ENCODE results near the gene SARM1. TPM values are rescaled to one million over a fixed set of nuclear protein-coding genes. Genes with fewer than 3 reads are reported as not detected.
"Not testable (repeated sequence)": the region's sequence is repeated elsewhere in the genome, so short reads cannot be mapped to it uniquely, and the experiment has no call there.

The SARM1 gene
- polyA plus RNA-seq, 12 donors: 4.3 to 21.5 (median 5.4) TPM; not detected in 1

DNA sequence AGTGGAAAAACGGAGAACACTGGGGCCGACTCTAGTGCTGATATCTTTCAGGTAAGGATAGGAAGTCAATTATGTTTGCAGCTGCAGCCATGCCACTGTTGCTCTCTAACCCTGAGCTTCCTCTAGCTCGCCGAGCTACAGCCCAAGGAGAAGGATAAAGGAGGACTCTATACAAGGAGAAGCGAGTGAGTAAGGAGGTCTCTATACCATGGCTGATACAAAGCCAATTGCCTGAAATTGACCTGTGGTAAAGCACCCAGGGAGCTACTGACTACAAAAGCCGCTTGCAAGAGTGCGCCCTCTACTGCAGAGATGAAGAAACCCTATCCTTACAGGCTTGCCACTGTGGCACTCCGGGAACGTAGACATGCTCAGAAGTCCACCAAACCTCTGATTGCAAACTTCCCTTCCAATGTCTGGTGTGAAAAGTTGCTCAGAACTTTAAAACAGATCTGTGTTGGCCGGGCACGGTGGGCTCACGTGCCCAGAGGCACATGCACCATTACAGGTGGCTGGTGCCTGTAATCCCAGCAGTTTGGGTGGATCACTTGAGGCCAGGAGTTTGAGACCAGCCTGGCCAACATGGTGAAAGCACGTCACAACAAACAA lies 45.3 kb downstream of the SARM1 start:
- no peak for DNase-seq

DNA sequence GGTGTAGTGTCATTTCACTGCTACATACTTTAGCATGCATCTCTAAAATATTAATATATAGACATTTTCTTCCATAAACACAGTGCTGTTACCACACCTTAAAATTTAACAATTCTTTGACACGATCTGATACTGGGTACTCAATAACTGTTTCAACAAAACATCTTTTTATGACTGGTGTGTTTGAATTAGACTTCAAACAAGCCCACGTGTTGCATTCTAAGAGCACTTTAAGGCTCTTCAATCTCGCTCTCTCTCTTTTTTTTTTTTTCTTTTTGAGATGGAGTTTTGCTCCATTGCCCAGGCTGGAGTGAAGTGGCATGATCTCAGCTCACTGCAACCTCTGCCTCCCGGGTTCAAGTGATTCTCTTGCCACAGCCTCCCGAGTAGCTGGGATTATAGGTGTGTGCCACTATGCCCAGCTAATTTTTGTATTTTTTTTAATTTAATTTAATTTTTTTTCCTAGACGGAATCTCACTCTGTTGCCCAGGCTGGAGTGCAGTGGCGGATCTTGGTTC lies 50.4 kb downstream of the SARM1 start:
- no peak for DNase-seq

DNA sequence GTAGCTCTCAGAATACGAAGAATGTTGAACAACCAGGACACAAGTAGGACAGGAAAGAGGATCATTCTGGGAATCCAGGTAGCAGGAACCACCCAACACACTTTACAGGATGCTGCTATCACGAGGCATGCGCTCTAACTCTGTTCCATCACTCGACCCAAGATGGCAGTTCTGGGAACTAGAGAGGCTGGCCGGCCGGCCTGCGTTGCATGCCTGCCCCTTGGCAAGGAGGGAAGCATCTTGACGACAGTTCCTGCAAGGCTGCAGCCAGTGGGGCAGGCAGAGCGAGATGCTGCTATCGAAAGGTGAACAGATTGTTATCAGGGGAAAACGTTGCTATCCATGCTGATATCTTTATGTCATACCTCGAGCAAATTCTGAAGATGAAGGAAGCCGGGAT lies 53.7 kb downstream of the SARM1 start:
- DNase-seq: no peak

DNA sequence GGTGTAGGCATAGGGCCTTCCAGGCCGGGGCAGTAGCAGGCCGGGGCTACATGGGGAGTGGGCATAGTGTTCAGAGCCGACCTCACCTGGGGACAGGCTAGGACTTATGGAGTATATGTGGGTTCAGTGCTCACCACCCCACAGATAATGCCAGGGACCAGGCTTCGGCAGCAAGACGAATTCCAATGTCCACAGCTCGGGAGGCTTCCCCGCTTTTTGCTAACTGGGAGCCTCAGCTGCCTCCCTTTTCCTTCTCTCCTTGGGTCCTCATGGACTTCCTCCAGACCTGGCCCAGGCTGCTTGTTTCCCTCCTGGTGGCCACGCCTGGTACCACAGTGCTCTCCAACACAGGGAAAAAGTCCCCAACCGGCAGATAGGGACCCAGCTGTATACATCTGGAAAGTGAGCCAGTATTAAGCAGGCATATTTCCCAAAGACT lies 54.6 kb downstream of the SARM1 start:
- DNase-seq: no peak

DNA sequence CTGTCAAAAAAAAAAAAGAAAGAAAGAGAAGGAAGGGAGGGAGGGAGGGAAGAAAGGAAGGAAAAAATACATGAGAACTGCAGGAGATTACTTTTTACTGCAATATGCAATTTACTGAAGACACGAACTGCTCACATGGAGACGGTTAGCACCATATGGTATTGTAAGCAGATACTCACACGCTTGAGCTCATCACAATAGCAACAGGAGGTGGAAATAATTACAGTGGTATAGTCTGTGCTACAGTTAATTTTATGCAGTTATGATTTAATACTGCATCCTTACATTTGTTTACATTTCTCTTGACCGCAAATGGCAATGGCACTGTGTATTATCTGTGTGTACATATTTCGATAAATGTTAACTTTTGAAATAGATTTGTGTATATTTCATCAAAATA lies 55.9 kb downstream of the SARM1 start:
- no peak for DNase-seq

DNA sequence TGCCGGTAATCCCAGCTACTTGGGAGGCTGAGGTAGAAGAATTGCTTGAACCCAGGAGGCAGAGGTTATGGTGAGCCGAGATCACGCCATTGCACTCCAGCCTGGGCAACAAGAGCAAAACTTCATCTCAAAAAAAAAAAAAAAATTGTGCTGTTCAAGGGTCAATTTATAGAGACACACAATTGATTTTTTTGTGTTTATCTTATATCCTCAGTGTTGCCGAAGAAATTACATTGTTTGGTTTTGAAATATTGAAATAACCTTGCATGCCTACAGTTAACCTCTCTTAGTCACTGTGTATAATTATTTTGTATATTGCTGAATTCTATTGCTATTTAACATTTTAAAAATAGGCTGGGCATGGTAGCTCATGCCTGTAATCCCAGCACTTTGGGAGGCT lies 56.5 kb downstream of the SARM1 start:
- not testable (repeated sequence) for DNase-seq

DNA sequence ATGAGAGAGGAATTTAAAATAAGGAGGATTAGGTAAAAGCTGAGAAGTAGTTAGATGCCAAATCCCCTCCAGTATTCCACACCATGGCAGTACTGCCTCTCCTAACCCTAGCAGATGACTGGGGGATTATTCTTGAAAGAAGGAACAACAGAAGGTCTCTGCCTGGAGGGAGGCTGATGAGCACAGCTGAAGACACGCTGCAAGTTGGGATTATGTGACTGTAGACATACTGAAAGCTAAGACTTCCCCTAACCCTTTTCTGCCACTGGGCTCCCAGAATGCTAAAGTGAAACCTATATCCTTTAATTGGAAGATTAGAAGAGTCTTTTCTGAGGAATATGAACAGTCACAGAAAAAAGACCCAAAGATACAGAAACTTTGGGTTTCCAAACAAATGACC lies 62.2 kb downstream of the SARM1 start:
- no peak for DNase-seq

DNA sequence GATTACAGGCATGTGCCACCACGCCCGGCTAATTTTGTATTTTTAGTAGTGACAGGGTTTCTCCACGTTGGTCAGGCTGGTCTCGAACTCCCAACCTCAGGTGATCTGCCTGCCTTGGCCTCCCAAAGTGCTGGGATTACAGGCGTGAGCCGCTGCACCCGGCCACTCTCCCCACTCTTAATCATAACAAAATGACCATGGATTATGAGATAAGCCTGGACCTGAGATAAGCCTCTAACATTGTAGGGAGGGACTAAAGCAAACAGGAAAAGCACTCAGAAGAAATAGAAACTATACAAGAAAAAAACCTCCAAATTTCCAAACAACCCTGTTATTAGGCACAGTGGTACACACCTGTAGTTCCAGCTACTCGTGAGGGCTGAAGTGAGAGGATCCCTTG lies 62.8 kb downstream of the SARM1 start:
- not testable (repeated sequence) for DNase-seq

DNA sequence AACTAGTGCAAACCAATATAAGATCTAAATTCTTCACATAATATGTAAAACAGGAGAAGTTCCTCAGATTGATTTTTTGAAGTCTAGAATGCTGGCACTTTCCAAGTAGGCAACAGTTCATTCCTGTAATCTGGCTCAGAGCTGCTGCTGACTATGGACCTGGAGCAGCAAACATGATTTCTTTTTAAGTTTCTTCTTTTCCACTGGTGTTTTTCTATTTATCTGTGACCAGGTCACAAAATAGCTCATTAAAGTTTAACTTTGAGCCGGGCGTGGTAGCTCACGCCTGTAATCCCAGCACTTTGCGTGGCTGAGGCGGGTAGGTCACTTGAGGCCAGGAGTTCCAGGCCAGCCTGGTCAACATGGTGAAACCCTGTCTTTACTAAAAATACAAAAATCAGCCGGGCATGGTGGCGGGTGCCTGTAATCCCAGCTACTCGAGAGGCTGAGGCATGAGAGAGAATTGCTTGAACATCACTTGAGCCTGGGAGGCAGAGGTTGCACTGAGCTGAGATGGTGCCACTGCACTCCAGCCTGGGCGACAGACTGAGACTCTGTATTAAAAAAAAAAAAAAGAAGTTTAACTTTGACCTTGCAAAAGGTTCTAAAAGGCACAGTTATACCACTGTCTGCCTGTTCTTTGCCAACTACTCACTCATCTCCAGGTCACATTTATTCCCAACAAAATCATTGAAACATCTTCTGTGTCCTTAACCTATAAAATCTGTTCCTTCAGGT lies 72.6 kb downstream of the SARM1 start:
- DNase-seq: no peak

DNA sequence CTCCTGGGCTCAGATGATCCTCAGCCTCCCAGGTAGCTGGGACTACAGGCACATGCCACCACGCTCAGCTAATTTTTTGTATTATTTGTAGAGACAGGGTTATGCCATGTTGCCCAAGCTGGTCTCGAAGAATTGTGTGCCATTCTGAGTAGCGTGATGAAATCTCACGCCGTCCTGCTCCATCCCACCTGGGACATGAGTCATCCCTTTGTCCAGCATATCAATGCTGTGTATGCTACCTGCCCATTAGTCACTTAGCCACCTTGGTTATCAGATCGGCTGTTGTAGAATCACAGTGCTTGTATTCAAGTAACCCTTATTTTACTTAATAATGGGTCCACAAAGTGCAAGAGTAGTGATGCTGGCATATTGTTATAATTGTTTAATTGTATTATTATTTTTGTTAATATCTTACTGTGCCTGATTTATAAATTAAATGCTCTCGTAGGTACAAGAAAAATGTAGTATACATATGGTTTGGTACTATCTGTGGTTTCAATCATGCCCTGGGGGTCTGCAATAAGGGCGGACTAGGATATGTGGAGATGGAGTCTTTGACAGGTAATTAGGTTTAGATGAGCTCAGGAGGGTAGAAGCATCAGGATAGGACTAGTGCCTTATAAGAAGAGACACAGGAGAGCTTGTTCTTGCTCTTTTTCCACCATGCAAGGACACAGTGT lies 75.4 kb downstream of the SARM1 start:
- no peak for DNase-seq

DNA sequence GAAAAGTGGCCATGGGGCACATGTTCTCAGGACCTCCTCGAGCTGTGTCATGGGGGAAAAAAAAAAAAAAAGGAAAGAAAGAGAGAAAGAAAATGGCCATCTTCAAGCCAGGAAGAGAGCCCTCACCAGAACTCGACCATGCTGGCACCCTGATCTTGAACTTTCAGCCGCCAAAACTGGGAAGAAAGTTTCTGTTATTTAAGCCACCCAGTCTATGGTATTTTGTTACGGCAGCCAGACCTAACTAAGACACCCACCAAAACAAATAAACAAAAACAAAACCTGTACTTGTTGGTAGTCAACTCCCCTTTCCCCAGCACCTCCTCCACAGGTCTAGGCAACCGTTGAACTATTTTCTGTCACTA lies 75.9 kb downstream of the SARM1 start:
- DNase-seq: no peak

DNA sequence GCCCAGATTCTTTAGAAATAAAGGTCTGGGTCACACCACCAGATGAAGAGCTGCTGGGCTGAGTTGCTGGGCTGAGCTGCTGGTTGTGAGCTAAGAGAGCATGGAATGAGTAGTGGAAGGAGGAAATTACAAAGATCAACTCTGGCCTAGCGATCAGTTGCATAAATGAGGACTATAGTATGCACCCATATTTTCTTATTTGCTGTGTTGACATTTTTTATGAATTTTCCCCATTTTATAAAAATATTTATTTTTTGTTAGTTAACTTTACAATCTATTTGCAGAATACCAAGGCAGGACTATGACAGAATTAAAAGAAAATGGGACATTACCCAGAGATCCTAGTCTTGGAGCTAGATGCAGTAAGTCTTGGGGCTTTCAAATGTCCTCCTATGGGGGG lies 78.4 kb downstream of the SARM1 start:
- DNase-seq: no peak

Other genes starting within 250 kb of the SARM1 start
- 10 to 100 TPM in 11 of 12 donors, not detected in 1; 14.9 to 50.2 (median 21.7) TPM for gene TMEM97, start 52.5 kb upstream of the SARM1 start, polyA plus RNA-seq (ENCODE audit: insufficient read length in 12 of 12)
- 10 to 100 TPM in 11 of 12 donors, not detected in 1; 20.2 to 74.8 (median 37.7) TPM for gene IFT20, start 36.2 kb upstream of the SARM1 start, polyA plus RNA-seq (ENCODE audit: insufficient read length in 12 of 12)
- 10 to 100 TPM in 11 of 12 donors, not detected in 1; 28.3 to 40.3 (median 32.2) TPM for gene TNFAIP1, start 35.9 kb upstream of the SARM1 start, polyA plus RNA-seq (ENCODE audit: insufficient read length in 12 of 12)
- gene POLDIP2, start 14.2 kb upstream of the SARM1 start, polyA plus RNA-seq (ENCODE audit: insufficient read length in 12 of 12): 10 to 100 TPM in 11 of 12 donors, not detected in 1; 30.2 to 63.0 (median 57.6) TPM
- not detected for gene SEBOX, start 6.5 kb upstream of the SARM1 start, polyA plus RNA-seq (ENCODE audit: insufficient read length in 12 of 12)
- 10 to 100 TPM in 1 of 12 donors, 1 to 10 TPM in 2, under 1 TPM in 7, not detected in 2; 0.34 to 13.8 (median 0.63) TPM for gene VTN, start 1.4 kb upstream of the SARM1 start, polyA plus RNA-seq (ENCODE audit: insufficient read length in 12 of 12)
- 10 to 100 TPM in 3 of 12 donors, 1 to 10 TPM in 8, not detected in 1; 6.3 to 10.2 (median 9.0) TPM for gene SLC46A1, start 34.5 kb downstream of the SARM1 start, polyA plus RNA-seq (ENCODE audit: insufficient read length in 12 of 12)
- gene SLC13A2, start 102.0 kb downstream of the SARM1 start, polyA plus RNA-seq (ENCODE audit: insufficient read length in 12 of 12): 10 to 100 TPM in 1 of 12 donors, under 1 TPM in 1, not detected in 10; 0.12 to 18.2 TPM
- 10 to 100 TPM in 1 of 12 donors, 1 to 10 TPM in 2, under 1 TPM in 1, not detected in 8; 0.13 to 10.7 (median 2.1) TPM for gene FOXN1, start 134.7 kb downstream of the SARM1 start, polyA plus RNA-seq (ENCODE audit: insufficient read length in 12 of 12)
- gene UNC119, start 180.9 kb downstream of the SARM1 start, polyA plus RNA-seq (ENCODE audit: insufficient read length in 12 of 12): 10 to 100 TPM in 11 of 12 donors, not detected in 1; 10.0 to 35.2 (median 14.3) TPM
- gene PIGS, start 199.8 kb downstream of the SARM1 start, polyA plus RNA-seq (ENCODE audit: insufficient read length in 12 of 12): 10 to 100 TPM in 11 of 12 donors, not detected in 1; 35.5 to 66.0 (median 45.0) TPM
- gene ALDOC, start 205.2 kb downstream of the SARM1 start, polyA plus RNA-seq (ENCODE audit: insufficient read length in 12 of 12): 1 to 10 TPM in 9 of 12 donors, under 1 TPM in 1, not detected in 2; 0.85 to 7.5 (median 2.1) TPM
- gene SPAG5, start 227.3 kb downstream of the SARM1 start, polyA plus RNA-seq (ENCODE audit: insufficient read length in 12 of 12): 10 to 100 TPM in 11 of 12 donors, not detected in 1; 13.4 to 40.4 (median 20.9) TPM
- gene RSKR, start 242.5 kb downstream of the SARM1 start, polyA plus RNA-seq (ENCODE audit: insufficient read length in 12 of 12): 10 to 100 TPM in 9 of 12 donors, 1 to 10 TPM in 2, not detected in 1; 8.0 to 32.5 (median 16.8) TPM

Data from muscle of arm (tissue), 12 donors.